ENCODE results near the gene SECTM1.

The SECTM1 gene

DNA sequence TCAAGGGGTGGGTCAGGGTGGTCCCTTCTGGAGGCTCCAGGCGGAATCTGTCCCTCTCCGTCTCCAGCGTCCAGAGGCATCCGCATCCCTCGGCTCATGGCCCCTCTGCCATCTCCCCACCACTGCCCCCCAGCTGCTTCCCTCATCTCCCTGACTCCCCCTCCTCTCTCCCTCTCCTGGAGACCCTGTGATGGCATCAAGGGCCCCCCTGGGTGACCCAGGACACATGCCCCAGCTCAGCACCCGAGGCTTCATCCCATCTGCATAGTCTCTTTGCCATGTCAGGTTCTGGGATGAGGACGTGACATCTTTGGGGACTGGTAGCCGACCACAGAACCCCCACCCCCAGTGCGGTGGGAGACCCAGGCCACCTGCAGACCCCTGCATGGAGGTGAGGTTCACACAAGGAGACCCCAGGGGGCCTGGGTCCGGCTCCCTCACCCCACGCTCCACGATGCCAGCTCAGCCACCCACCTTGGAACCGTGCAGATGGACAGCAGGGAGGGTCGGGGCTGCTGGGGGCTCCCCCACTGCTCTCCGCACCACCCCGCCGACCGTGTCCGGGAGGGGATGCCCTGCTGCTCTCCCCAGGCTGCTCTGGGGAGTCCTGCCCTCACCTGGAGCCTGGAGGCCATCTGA lies 3.8 kb downstream of the SECTM1 start:
- no peak for DNase-seq

DNA sequence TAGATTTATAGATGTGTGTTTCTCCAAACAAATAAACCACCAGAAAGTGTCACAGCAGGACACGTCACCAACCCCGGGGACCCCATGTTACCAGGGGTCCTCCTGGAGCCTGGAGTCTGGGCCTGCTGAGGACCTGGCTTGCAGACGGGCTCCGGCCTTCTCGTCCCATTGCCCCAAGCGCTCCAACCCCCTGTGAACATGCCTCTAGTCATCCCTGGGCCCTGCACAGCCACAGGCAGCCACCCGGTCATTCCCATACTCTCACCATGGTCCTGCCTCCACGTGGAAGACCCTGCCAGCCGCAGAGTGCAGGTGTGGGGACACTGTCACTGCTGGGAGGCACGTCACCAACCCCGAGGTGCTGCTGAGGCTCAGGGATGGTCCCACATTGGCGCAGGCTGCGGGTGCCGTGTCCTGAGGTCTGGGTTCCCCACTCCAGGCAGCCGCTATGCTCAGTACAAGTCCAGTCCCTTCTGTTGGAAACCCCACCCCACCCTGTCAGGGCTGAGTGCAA lies 4.5 kb downstream of the SECTM1 start:
- no peak for DNase-seq

DNA sequence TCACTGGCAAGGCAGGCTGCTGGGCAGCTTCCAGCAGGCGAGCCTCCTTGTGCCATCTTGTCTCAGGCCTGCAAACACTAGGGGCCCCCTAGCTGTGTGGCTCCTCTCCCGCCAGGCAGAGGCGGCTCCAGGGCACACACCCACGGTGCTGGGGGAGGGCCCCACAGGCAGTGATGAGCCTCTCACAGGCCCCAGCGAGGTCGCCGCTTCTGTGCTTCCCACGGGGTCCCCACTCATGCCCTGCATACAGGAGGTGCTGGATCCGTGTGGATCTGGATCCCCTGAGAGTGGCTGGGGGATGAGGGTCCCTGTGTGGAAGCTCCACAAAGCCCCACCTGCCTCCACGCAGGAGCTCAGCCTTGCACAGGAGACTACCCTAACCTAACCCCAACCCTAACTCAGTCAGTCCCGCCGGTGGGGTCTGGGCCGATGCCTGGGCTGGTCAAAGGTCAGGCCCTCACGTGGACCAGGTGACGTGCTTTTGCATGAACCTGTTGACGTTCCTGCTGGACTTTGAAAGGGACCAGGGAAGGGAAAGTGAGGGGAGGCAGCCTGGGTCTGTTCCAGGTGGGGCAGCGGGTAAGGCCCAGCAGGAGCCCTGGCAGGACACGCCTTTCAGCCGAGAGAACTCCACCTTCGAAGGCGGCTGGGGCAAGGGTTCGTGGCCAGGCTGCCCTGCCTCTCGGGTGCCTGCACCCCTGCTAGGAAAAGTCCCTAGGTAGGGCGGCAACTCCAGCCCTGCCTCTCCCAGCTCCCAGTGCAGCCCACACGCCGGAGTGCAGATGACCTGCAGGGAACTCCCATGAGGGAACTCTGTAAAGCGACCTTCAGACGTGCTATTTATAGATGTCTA lies 5.2 kb downstream of the SECTM1 start:
- no peak for DNase-seq

DNA sequence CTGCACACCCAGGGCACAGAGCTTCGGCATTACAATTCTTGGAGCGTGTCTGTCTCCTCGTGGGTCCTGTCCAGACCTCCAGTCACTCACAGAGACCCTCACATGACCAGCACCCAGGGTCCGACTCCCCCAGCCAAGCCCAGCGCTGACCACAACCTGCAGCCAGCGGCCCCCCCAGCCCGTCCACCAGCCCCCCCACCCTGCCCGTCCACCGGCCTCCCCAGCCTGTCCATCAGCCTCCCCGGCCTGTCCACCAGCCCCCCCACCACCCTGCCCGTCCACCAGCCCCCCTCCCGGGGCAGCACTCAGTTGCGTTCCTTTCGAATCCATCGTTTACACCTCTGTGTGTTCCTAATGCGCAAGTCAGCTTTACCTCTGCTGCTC lies 5.8 kb downstream of the SECTM1 start:
- no peak for DNase-seq

DNA sequence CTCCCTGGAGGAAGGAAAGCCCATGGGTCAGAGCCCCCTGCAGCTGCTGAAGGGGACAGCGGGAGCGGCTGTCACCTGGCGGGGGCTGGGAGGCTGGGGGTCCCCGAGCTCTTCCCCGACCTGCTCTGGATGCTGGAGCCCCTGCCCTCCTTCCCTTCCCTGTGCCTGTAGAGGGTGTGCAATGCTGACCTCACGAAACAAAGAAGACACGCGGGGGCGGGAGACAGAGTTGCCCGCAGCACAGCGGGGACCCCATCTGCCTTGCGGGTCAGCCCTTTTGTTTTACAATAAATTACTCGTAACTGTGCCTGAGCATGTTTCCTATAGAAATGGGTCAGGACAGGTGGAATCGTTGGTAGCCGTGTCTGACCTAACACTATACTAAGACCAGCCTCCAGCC lies 6.3 kb downstream of the SECTM1 start:
- no peak for DNase-seq

DNA sequence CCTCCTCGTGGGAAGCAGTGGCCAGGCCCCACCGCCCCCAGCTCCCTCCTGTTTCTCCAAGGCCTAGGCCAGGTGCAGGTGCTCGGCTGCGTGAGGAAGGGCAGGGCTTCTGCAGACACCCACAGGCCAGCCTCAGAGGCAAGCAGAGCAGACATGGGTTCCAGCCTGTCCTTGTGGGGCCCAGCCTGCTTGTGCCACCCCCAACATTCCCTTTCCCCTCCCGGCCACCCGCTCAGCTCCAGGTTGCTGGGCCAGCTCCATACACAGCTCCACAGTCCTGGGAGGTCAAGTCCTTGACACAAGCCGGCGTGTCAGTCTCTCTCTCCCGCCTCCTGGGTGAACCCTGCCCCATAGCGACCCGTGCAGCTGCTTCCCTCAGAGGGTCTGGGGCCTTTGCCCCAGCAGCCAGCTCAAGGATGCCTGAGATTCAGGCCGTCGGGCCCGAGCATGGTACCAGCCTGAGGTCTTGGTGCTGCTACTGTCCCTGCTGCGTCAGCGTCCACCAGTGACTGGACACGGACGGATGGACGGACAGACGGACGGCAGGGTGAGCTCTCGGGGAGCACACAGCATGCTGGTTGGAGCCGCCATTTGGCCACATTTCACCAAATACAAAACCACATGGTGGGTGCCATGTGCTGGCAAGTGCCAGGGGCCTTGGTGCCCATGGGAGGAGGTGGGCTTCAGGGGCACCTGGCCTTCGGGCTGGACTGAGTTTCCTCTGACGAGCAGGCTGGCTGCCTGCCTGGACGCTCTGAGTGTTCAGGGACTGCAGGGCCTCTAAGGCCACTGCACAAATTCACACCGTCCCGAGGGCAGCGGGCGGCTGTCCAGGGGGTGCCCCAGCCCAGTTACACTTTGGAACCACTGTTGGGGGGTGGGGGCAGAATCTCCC lies 8.0 kb downstream of the SECTM1 start:
- no peak for DNase-seq

DNA sequence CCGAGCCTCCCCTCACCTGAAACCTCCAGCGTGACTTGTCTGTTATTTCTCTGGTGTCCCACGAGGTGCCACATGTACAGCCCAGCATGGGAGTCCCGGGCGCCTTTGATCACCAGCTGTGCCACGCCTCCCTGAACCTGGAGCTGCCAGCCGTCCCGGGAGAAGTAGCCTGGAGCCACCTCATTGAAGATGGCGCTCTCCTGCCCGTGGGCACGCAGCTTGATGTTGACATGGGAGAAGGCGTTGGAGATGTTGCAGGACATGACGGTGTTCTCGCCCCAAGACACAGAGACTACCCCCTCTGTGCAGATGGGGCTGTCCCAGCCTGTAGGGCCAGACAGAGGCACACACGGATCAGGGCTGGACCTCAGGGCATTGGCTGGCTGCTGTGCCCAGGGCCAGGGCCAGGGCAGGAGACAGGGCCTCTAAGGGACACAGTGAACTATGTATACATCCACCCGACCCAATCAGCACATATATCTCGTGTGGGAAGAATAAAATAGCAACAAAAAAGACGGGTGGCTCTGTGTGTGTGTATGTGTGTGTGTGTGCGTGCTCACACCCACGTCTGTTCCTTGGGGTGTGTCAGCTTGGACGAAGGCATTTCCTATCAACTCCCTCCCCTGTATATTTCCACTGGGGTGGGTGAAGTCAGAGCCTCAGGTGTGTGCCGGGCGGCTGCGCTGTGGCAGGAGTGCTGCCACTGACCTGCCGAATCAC lies 8.8 kb downstream of the SECTM1 start:
- DNase-seq: no peak

DNA sequence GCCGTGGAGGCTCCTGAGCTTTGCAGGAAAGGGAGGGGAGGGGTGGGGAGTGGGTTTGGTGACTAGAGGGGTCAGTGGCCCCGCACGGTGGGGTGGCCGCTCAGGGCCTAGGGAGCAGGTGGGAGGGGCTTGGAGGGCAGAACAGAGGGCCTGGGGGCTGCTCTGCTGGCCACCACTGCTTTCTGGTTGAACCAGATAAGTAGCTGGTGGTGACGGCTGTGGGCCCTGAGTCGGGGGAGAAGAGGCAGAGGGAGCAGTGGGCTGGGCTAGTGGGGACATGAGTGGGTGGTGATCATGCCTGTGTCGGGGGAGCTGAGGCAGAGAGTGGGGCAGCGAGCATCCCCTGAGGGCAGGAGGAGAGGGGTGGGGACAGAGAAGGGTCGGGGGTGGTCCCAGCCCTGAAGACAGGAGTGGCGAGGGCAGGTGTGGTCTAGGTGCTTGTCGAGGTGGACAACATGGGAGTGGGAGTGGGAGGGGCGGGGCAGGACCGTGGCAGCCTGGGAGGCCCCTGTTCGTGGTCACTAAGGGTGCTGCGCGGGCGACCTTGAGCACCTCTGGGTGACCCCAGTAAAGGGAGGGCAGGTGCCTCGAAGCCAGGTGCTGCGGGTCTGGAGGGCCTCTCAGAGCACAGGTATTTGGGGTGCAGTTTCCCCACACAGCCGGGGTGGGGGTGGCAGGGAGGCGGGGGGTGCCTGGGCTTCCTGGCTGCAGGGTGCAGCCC lies 9.9 kb downstream of the SECTM1 start:
- DNase-seq: no peak

DNA sequence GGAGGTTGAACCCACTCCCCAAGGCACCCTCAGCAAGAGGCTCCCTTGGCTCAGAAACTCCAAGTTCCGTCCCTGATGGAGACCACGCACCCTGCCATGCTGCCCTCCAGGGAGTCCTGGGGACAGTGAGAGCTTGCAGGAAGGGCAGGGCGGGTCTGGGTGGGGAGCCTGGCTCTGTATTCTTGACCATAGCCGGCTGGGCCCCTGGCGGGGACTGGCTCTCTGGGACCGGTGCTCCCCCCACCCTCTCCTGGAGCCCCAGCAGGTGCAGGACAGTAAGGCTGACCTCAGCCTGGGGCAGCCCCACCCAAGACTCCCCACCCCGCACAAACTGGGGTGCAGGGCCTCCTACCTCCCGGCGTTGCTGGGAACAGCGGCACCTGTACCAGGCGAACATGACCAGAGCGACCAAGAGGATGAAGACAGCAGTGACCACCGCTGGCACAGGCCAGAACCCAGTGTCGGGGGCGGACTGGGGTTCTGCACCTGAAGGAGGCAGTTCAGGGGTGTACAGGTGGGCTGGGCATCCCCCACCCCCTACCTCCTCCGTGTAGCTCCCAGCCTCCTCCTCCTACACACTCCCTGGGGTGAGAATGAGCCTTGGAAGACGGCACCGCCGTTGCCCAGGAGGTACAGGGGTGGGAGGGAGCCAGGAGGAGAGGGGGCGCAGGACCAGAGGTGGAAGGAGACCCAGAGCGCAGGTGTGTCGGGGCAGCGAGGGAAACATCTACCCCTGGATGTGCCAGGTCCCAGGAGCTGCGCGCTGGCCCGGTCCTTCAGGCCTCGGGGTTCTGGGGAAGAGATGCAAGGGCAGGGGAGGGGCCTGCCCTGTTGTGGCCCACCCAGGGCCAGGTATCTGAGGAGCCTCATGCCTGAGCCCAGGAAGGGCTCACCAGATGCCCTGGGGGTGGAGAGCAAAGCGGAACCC lies 10.8 kb downstream of the SECTM1 start:
- DNase-seq: no peak

DNA sequence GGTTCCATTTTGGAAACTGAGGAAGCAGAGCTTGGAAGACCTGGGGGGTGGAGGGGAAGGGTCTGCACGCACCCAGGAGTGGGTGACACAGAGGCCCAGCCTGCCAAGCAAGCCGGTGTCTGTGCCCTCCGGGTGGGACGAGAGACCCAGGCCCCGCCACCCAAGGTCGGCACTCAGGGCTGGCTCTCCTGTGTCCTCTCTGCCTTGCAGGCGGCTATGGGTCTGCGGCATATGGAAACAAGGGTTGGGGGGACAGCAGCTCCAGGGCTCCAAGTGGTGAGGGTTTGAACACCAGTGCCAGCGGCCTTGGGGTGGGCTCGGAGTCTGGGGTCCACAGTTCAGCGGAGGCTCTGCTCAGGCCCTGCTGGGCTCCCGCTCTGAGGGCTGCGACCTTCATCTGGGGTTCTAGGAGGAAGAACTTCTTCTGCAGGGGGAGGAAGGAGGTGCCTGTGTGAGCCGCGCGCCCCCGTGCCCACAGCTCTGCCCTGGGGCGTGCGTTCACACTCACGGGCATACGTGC lies 11.6 kb downstream of the SECTM1 start:
- DNase-seq: no peak

DNA sequence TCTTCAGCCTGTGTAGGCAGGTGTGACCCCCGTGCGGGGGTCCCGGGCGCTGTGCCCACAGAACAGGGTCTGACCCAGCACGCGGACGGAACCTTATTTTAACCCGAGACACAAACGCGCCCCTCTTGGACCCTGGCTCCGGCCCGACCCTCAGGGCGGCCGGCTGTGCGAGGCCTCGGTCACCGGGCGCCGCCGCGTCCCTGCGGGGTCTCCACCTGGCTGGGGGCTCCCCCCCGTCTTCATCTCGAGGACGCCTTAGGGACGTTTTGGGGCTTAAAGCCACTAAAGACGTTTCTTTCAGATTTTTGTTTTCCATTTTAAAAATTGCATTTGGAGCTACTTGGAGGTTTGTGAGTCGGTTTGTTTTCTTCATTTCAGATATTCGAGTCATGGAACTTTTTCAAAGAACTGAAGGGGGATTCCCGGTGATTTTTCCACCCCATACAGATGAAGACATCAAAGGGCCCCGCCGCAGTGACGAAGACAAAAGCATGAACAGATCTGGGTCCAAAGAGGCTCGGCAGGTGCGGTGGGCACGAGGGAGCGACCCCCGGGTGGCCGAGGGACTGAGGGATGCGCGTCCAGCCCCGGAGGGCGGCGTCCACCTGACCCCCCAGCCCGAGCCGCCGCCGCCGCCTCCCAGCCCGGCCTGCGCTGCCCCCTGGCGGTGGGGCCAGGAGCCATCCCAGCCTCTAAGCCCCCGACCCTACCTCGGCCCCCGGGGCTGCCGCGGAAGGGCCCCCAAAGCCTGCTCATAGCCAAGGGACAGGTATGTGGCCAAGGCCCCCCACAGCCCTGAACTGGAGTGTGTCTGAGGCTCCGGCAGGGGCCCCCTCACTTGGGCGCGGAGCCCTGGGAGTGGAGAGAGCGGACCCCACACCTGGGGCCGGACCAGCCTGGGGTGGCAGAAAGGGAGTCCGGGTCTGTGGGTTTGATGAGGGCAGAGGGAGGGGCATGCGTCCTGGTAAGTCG lies 12.3 kb downstream of the SECTM1 start:
- DNase-seq: peak in 5 of 56 donors; percentile 10 to 27 (median 16)

DNA sequence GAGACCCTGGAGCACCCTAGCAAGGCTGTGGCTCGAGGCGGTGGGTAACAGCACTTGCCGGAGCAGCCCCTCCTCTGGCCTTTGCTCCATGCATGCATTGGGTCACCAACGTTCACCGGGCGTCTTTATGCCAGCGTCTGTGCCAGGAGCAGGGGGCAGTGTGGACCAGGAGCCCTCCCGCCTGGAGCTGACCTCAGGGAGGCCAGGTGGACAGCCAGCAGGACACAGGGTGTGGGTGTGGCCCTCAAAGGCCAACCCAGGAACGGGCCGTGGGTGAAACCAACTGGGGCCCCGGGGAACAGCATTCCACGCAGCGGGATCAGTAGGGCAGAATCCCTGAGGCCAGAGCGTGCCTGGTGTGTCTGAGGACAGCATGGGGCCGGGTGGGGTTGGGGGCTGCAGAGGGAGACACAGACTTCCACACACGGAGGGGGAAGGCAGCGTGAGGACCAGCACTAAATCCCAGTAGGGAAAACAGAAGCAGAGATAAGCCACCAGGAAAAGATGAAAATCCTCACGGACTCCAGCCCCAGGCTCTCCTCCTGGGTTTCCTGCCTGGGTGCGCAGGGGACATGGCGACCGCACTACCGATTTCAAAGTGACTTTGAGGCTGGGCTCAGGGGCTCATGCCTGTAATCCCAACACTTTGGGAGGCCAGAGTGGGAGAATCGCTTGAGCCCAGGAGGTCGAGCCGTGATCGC lies 13.3 kb downstream of the SECTM1 start:
- no peak for DNase-seq

DNA sequence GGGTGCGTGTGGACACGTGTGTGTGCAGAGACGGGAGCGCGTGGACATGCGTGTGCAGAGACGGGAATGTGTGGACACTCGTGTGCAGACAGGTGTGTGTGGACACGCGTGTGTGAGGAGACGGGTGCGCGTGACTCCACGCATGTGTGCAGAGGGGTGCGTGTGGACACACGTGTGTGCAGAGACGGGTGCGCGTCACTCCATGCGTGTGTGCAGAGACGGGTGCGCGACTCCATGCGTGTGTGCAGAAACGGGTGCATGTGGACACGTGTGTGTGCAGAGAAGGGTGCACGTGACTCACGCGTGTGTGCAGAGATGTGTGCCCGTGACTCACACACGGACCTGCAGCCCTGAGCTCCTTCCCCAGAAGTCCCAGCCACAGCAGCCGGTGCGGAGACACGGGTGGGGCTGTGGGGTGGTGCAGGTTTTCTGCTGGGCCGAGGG lies 13.9 kb downstream of the SECTM1 start:
- no peak for DNase-seq

DNA sequence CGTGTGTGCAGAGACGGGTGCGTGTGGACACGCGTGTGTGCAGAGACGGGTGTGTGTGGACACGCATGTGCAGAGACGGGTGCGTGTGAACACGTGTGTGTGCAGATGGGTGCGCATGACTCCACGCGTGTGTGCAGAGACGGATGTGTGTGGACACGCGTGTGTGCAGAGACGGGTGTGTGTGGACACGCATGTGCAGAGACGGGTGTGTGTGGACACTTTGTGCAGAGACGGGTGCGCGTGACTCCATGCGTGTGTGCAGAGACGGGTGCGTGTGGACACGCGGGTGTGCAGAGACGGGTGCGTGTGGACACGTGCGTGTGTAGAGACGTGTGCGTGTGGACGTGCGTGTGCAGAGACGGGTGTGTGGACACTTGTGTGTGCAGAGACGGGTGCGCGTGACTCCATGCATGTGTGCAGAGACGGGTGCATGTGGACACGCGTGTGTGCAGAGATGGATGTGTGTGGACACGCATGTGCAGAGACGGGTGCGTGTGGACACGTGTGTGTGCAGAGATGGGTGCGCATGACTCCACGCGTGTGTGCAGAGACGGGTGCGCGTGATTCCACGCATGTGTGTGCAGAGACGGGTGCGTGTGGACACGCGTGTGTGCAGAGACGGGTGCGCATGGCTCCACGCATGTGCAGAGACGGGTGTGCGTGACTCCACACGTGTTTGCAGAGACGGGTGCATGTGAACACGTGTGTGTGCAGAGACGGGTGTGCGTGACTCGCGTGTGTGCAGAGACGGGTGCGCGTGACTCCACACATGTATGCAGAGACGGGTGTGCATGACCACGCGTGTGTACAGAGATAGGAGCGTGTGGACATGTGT lies 14.6 kb downstream of the SECTM1 start:
- DNase-seq: no peak

DNA sequence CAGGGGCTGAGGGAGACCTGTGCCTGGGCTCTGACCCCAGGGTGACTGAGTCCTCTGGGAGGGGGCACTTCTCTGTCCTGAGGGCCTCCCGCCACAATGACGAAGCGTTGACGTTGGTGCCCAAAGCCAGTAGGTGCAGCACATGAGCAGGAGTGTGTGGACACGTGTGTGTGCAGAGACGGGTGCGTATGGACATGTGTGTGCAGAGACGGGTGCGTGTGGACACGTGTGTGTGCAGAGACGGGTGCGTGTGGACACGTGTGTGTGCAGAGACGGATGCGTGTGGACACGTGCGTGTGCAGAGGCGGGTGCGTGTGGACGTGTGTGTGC lies 15.4 kb downstream of the SECTM1 start:
- DNase-seq: no peak

All from amygdala (tissue), 56 donors.